Measurements from ENCODE around the gene NTPCR.

- TF ChIP-seq GATA2 (IDR thresholded peaks at IDR 0.05; ENCODE audit: low read depth, low read length) (no peak), GATA3 (IDR thresholded peaks at IDR 0.05; ENCODE audit: low read depth, low read length) (no peak)
These were observed 41.6 kb upstream of the NTPCR start for GRCh38 chr1:232908831-232909230.
